Cerebellar cortex (tissue), 1 donor: ENCODE results near the gene TXN.
"Not testable (repeated sequence)": the region's sequence is repeated elsewhere in the genome, so short reads cannot be mapped to it uniquely, and the experiment has no call there.

ENCODE experiments used
- DNase-seq: peaks from one replicate; pipeline ENCODE4 v3.0.0-alpha.2; 2015; ENCODE audit warnings: low spot score

Gene TXN

GRCh38 chr9:110257097-110257841 is 962 bp upstream of the TXN start:
- peak; percentile 46 for DNase-seq

DNA sequence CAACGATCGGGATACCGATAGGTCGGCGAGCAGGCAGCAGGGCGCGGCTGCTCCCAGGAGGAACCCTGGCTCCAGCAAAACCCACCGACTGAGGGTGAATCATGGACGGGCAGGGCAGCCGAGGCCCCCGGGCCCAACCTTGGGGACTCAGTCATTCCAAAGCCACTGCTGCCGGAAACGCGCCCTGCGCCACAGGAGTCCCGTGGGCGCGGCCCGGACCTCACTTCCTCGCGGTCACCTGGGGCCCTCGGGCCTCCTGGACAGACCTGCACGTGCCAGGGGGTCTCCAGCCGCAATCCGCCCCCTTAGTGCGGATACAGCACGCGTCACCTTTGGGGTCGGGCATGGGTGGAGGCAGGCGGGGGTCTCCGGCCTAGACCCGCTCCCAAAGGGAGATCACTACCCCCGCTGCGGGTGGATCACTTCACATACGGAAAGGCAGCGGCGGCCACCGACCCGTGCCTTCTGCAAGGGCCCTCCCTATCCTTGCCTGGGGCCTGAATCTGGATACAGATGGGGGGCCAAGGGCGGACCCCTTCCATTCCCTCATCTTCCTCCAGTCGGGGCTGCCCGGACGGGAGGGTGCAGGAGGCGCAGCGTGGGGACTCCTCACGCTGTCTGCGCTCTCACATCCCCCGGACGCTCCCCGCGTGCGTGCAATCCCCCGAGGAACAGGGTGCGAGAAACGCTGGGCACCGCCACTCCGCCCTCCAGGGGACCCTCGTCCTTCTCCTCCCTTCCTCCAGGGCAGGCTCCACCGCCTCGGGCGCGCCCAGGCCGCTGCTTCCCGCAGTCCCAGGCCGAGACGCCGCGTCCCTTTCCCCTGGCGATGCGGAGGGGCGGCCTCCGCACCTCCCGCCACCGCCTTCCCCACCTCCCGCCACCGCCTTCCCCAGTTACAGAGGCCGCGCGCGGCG is 586 bp downstream of the TXN start:
- DNase-seq = peak; percentile 31

DNA sequence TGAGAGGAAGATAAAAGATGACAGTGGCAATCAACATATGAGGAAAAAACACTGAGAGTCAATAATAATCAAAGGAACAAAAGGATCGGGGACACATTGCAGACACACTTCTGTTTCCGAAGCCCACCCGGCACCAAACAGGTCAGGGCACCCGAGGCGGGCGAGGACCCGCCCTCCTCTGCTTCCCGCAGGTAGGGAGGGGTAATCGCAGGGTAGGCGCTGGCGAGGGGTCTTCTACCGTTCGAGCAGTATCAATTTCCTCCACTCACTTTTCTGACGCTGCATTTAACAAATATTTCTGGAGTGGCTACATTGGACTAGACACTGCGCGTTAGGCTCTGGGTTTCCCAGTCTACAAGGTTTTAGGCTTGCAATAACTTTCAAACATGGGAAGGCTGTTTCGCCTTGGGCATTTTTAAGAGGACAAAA is 1.3 kb downstream of the TXN start:
- no peak for DNase-seq

DNA sequence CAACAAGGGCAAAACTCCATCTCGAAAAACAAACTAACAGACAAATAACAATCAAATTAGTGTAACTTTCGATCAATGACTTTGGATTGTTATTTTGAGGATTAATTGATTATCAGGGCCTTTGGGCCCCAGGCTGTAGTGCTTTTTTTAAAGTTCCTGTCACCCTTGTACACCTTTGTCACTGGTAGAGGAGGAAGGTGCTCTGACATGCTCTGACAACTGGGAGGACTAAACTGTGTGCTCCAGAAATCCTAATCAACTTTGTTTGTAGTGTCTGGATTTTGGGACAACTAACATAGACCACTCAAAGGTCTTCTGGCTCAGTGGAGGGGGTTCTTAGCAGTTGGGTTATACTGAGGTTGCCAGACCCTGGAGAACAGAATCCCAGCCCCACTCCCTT is 1.8 kb downstream of the TXN start:
- no peak for DNase-seq

GRCh38 chr9:110252509-110253139 is 3.7 kb downstream of the TXN start:
- DNase-seq = no peak

GRCh38 chr9:110251770-110252169 is 4.5 kb downstream of the TXN start:
- not testable (repeated sequence) for DNase-seq

DNA sequence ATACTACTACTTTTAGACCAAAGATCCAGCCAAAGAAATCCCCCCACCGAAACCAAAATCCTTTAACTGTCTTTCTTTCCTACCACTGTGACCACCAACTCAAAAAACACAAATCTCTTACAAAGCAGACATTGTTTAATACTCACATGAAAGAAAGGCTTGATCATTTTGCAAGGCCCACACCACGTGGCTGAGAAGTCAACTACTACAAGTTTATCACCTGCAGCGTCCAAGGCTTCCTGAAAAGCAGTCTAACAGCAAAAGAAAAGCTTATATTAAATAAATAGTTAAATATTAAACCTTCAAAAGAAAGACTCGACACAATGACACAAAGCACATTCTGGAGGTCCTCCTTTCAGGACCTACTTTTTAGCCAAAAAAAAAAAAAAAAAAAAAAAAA is 5.1 kb downstream of the TXN start:
- no peak for DNase-seq

DNA sequence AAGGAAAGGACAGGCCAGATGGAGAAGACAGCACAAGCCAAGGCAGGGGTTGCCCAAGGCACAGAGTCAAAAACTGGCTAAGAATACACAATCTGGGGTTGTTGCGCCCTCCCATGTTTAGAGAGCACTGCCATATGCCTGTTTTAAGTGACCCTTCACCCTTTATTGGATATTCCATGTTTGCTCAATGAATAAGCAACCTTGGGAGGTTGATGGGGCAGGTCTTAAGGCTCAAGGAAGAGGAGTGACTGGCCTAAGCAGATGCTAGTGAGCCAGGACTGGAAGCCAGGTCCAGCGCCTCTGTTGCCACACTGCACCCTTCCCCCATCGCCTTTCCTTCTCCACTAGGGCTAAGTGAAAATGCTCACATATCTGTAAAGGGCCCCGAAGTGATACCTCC is 6.7 kb downstream of the TXN start:
- no peak for DNase-seq

DNA sequence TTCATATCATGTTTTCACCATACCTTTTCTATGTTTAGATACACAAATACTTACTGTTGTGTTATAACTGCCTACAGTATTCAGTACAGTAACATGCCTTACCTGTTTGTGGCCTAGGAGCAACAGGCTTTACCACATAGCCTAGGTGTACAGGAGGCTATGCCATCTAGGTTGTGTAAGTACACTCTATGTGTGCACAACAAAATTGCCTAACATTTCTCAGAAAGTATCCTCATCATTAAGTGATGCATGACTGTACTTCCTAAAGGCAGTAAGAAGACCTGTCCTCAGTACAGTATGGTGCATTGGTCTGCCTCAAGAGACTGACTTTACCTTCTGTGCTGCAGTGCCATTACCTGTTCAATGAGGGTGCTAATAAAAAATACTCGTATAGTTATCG is 7.9 kb downstream of the TXN start:
- DNase-seq = no peak

DNA sequence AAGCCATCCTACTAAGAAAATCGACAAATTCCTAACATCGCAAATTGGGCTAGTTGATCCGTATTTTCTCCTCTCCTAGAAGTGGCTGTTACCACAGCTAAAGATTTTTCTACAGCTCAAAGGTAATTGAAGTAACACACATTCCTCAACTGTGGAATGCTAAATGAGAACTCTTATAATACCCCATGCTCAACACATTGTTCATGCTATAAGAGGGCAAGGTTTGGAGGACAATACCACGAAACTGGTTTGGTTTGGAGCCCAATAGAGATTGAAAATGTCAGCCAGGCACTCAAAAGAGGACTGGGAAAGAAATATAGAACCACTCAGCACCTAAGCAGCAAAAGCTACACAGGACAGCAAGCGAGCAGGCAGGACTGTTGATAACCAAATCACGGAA is 10.1 kb downstream of the TXN start:
- no peak for DNase-seq

DNA sequence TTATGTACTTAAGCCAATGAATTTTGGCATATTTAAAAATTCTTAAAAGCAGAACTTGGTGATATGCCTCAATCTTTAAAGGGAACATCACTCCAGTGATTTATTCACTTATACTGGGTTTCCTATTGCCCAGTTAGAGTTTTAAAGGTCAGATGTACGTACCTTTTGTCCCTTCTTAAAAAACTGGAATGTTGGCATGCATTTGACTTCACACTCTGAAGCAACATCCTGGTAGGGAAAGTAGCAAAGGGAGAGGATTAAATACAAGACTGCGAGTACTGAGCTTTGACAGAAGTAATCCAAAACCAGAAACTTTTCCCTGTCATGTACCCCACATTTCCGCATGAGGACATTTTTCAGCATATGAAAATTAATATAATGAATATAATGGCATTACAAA is 11.7 kb downstream of the TXN start:
- no peak for DNase-seq

GRCh38 chr9:110241858-110242321 is 14.4 kb downstream of the TXN start:
- no peak for DNase-seq

DNA sequence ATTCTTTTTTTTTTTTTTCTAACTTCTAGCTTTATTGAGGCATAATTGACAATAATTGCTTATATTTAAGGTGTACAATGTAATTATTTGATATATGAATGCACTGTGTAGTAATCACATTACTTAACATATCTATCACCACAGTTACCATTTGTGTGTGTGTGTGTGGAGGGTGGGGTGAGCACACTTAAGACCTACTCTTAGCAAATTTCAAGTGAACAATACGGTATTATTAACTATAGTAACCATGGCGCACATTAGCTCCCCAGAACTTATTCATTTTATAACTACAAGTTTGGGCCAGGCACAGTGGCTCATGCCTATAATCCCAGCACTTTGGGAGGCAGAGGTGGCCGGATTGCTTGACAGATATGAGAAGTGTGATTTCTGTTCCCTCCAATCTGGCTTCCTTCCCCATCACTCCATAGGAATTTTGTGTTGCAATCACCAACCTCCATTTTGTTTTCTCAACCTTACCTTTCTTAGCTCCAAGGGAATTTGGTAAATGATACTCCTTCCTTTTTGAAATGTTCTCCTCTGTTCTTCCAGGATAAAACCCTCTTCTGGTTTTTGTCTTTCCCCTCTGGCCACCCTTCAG is 14.9 kb downstream of the TXN start:
- no peak for DNase-seq

DNA sequence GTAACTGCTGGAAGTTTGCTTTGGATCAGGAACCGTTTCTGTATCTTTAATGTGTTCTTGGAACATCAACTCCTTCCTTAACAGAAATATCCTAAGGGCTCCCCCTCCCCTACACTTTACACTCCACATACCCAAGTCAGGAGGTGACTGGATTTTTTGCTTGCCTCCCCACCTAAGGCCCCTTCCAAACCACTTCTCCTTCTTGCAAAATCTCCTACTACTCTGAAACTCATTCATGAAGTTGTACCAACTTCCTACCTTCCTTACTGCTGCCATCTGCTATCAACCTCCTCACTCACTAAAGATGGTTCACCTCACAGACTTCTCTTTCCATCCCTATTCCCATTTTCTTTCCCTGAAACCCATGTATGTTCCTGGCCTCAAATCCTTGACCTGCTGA is 16.1 kb downstream of the TXN start:
- DNase-seq = no peak

DNA sequence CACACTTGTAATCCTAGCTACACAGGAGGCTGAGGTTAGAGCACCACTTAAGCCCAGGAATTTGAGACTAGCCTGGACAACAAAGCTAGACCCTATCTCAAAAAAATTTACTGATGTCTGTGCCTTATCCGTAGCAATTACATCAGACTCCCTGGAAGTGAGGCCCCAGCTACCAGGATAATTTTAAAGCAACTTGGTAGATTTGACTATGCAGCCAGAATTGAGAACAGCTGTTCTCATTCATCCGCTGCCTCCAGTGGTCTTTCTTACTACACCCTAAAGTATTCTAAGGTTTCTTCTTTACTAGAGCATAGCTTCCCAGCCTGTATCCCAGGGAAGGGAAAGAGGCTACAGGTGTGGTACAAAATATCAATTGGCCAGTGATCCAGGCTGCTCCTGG is 28.0 kb downstream of the TXN start:
- no peak for DNase-seq

GRCh38 chr9:110224583-110224982 is 31.7 kb downstream of the TXN start:
- no peak for DNase-seq

GRCh38 chr9:110220809-110221208 is 35.5 kb downstream of the TXN start:
- DNase-seq = no peak

GRCh38 chr9:110217656-110218099 is 38.6 kb downstream of the TXN start:
- peak; percentile 38 for DNase-seq

- no peak for DNase-seq
These were observed 41.5 kb downstream of the TXN start for GRCh38 chr9:110214586-110215355.

GRCh38 chr9:110214090-110214489 is 42.2 kb downstream of the TXN start:
- no peak for DNase-seq

GRCh38 chr9:110213413-110214044 is 42.8 kb downstream of the TXN start:
- no peak for DNase-seq
